Mucosa of stomach (tissue), 1 donor: ENCODE data around the gene WNT10A.

Experiments used
- H3K27me3 ChIP-seq: one replicate; pipeline ENCODE4 v1.7.0; 2013; ENCODE audit warnings: mild to moderate bottlenecking, low read length; ENCODE audit not compliant: control insufficient read depth, insufficient read depth
- H3K36me3 ChIP-seq: one replicate; pipeline ENCODE4 v1.7.0; 2013; ENCODE audit warnings: low read length; ENCODE audit not compliant: control insufficient read depth, insufficient read depth
- H3K4me1 ChIP-seq: one replicate; pipeline ENCODE4 v1.7.0; 2013; ENCODE audit warnings: mild to moderate bottlenecking, low read length; ENCODE audit not compliant: control insufficient read depth, insufficient read depth
- H3K4me3 ChIP-seq: one replicate; pipeline ENCODE4 v1.7.0; 2013; ENCODE audit warnings: low read length
- H3K9ac ChIP-seq: one replicate; pipeline ENCODE4 v1.7.0; 2013; ENCODE audit warnings: mild to moderate bottlenecking, low read length, moderate library complexity
- H3K9me3 ChIP-seq: one replicate; pipeline ENCODE4 v1.7.0; 2013; ENCODE audit warnings: mild to moderate bottlenecking, low read length, moderate library complexity; ENCODE audit not compliant: control insufficient read depth
- donor health status: Pancreatic carcinoma.

WNT10A gene

DNA sequence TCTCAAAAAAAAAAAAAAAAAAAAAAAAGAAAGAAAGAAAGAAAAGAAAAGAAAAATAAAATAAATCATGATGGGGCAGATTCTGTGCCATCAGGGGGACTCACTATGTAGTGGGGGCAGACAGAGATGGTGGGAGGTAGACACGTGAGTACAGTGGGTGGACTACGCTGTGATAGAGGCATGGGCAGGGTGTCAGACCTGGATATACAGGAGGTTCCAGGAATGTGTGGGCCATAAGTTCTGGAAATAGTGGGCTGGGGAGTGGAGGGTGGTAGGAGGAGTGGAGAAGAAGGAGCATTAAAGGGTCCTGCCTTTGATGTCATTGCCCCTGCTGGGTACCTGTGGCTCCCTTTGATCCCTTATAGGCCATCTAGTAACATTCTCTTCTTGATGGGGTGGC lies 29.9 kb upstream of the WNT10A start:
- Histone ChIP-seq H3K4me1 (no peaks in the 10 kb centered on the region), H3K36me3 (no peaks in the 10 kb centered on the region), H3K27me3 (peaks cover 26% of the 10 kb centered on the region), H3K4me3 (no peak overlapping the region), H3K9ac (no peak overlapping the region), H3K9me3 (no peaks in the 10 kb centered on the region)

DNA sequence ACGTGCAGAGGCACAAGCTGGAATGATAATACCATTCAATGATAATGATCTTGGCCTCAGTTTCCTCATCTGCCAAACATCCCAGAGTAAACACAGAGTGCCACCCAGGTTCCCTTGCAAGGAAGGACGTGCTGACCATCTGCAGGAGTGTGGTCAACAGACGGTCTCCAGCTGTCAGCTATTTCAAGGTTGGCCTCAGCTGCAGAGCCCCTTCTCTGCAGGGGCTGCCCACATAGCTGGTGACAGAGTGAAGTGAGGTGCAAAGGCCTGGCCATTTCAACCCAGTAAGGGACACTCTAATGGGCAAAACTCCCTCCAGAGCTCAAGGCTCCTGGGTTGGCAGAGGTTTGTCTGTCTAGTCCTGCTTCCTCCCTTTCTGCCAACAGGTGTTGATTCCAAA lies 29.4 kb upstream of the WNT10A start:
- Histone ChIP-seq H3K9ac (no peak overlapping the region), H3K36me3 (no peaks in the 10 kb centered on the region), H3K27me3 (peaks cover 31% of the 10 kb centered on the region), H3K4me1 (no peaks in the 10 kb centered on the region), H3K4me3 (no peak overlapping the region), H3K9me3 (no peaks in the 10 kb centered on the region)

DNA sequence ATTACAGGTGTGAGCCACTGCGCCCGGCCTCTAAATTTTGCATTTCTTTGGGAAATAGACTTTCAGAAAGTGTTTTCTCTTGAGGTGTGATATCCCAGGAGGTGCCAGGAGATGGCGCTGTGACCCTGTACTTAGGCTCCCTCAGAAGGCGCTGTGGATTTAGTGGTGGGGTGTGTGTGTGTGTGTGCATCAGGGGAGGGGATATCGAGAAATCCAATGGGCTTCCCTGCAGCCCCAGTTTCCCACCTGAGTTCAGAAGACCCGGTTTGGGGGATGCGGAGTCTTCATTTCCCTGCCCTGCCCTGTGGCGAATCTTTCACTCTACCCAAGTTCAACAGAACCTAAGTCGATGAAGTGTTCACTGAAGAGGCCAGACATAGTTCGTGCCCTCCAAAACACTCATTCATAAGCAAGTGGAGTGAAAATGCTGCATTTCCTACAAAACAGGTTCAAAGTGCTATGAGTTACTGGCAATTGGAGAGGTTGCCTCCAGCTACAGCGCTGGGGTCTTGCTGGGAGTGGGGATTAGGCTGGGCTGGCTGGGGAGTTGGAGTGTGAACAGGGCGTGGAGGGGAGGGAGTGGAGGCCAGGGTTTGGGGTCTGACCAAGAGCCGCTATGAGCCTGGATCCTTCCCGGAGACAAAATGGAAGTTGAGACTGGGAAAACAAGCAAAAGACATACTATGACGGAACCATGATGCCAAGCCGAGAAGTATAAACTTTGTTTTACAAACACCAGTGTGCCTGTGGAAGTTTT lies 27.6 kb upstream of the WNT10A start:
- H3K9ac ChIP-seq: no peak overlapping the region
- H3K27me3 ChIP-seq: peaks cover 49% of the 10 kb centered on the region
- H3K4me1 ChIP-seq: no peaks in the 10 kb centered on the region
- H3K9me3 ChIP-seq: no peaks in the 10 kb centered on the region
- no peak overlapping the region for H3K4me3 ChIP-seq
- no peaks in the 10 kb centered on the region for H3K36me3 ChIP-seq

DNA sequence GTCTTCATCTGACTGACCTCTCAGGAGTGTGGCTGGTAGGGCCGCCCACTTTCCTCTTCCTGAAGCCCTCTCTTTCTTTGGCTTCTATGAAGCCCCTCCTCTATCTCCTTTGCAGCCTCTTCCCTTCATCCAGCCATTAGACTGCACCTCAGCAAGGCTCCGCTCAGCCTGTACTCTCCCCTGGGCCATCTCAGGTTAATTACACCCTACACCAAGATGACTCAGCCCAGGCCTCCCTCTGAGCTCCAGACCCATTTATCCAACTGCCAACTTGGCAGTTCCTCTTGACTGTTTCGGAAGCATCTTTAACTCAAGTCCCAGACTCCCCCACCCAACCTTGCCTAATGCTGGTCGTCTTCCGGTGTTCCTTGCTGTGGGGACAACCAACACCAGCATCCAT lies 26.9 kb upstream of the WNT10A start:
- H3K4me1 ChIP-seq: no peaks in the 10 kb centered on the region
- no peaks in the 10 kb centered on the region for H3K9me3 ChIP-seq
- H3K27me3 ChIP-seq: peaks cover 56% of the 10 kb centered on the region
- no peak overlapping the region for H3K4me3 ChIP-seq
- no peak overlapping the region for H3K9ac ChIP-seq
- H3K36me3 ChIP-seq: no peaks in the 10 kb centered on the region

DNA sequence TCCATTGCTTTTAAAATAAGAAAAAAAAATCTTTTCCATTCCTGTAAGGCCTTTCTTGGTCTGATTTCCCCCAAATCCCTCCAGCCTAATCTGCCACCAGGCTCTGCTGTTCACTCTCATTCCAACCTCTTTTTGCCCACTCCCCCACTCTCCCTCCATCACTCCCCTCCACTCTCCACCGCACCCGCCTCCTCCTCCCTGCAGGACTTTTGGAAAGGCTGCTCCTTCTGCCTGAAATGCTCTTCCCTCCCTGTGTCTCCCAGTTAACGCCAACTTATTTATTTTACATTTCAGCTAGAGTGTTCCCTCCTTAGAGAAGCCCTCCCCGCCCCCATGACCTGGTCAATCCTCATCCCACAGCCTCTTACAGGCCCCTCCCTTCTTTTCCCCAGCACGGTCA lies 25.8 kb upstream of the WNT10A start:
- no peak overlapping the region for H3K9ac ChIP-seq
- no peak overlapping the region for H3K4me3 ChIP-seq
- peaks cover under 1% of the 10 kb centered on the region for H3K4me1 ChIP-seq
- H3K27me3 ChIP-seq: peaks cover 64% of the 10 kb centered on the region
- no peaks in the 10 kb centered on the region for H3K9me3 ChIP-seq
- H3K36me3 ChIP-seq: no peaks in the 10 kb centered on the region

DNA sequence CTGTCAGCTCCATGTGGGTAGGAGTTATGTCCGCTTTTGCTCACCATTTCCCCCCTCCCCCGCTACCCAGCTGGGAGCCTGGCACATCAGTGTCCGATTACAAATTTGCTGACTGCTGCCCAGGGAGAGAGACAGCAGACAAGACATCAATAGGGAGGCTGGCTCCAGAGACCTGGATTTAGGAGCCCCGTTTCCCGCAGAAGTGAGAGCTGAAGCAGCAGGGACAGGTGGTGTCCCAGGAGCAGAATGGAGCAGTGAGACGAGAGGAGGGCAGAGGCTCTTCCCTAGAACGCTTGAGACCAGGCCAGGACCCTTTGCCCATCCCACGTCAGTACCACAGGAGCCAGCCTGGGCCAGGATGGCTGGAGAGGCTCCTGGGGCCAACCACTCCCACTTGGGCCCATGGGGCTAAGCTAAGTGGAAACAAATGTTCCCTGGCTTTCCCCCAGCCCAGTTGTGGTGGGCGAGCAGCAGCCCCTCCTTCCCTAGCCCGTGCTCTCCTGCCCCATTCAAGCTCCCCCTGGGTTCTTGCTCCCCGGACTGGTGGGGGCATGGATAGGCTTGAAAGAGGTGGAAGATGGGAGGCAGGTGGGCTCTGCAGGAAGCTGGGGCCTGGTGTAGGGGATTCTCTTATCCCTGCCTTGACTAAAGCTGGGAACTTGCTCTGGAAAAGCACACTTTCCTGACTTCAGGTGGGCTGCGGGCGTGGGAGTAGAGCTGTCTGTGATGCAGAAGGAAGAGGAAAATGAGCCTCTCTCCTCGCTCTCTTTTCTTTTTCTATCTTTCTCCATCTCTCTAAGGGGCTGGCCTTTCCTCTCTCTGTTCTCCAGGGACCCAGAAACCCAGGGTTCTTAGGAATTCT lies 25.1 kb upstream of the WNT10A start:
- H3K9me3 ChIP-seq: no peaks in the 10 kb centered on the region
- no peaks in the 10 kb centered on the region for H3K36me3 ChIP-seq
- no peak overlapping the region for H3K9ac ChIP-seq
- H3K27me3 ChIP-seq: peaks cover 70% of the 10 kb centered on the region
- H3K4me1 ChIP-seq: peaks cover 7% of the 10 kb centered on the region
- no peak overlapping the region for H3K4me3 ChIP-seq

DNA sequence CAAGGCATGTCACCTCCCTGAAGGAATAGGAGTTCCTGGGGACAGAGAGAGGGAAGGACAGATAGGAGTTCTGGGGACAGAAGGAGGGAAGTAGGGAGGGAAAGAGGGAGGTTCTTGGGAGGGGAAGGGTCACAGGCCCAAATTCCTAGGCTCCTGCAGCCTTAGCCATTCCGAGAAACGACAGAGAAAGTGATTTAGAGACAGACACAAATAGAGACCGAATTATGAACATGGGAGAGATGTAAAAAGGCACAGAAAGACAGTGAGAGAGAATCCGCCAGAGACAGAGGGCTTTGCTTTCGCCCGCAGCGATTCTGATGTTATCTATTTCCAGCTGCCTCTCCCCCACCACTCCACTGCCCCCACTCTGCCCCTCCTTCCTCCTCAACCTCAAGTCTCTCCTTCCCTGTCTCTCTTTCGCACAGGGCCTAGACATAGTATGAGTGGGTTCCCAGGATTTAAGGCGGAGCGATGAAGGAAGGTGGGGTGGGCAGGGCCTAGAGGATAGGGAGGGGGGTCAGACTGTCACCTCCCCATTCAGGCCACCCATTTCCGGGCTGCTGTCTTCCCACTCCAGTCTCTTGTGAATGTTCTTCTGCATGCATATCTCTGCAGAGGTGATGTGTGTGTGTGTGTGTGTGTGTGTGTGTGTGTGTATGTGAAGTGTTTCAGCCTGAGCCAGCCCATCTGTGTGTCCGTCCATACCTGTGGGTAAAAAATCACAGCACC lies 24.3 kb upstream of the WNT10A start:
- Histone ChIP-seq H3K36me3 (no peaks in the 10 kb centered on the region), H3K9ac (no peak overlapping the region), H3K27me3 (peaks cover 78% of the 10 kb centered on the region), H3K9me3 (no peaks in the 10 kb centered on the region), H3K4me1 (peaks cover 7% of the 10 kb centered on the region), H3K4me3 (no peak overlapping the region)

DNA sequence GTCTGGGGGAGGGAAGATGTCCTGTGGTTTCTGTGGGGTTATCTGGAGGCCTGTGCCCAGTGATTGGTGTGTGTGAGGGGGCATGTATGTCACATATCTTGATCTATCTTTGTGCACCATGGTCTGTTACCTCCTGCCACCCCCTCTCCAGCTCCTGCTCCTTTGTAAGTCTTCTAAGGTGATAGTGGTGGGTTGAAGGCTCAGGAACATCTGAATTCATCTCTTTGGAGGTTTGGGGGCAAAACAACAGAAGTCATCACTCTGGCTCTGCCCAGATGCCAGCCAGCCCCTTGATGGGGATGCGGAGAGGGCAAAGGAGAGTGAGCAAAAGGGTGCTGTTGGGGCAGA lies 23.8 kb upstream of the WNT10A start:
- H3K4me3 ChIP-seq: no peak overlapping the region
- peaks cover 7% of the 10 kb centered on the region for H3K4me1 ChIP-seq
- H3K27me3 ChIP-seq: peaks cover 84% of the 10 kb centered on the region
- no peaks in the 10 kb centered on the region for H3K36me3 ChIP-seq
- no peak overlapping the region for H3K9ac ChIP-seq
- no peaks in the 10 kb centered on the region for H3K9me3 ChIP-seq

DNA sequence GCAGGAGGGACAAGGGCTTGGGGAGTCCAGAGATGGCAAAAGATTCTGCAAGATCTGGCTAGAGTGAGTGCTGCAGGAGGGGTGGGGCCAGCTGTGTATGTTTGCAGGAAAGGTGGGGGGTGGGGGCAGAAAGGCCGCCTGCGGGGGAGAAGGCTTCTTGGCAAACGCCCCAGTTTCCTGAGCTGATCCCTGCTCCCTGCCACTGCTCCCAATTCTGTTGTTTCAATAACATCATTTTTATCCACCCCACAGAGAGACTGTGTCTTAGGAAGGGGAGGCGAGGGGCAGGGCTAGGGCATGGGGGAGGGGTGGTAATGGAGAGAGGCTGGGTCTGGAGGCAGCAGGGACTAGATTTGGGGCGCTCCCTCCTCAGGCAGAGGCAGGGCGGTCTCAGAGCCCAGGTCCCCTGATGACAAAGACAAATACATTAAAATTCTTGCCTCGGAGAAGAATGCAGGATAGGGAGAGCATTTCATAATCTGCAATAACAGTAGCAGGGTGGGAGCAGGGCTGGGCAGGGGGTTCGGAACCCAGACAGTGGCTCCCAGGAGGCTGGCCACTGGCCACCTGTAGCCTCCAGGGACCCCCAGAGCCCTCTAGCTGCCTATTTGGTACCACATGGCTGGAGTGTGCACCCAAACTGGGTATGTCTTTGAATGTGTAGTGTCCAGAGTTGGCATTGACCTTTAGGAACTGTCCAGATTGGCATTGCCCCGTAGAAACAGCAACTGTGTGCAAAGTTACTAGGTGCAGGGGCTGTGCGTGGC lies 23.1 kb upstream of the WNT10A start:
- Histone ChIP-seq H3K9me3 (no peaks in the 10 kb centered on the region), H3K4me1 (peaks cover 7% of the 10 kb centered on the region), H3K4me3 (no peak overlapping the region), H3K9ac (no peak overlapping the region), H3K36me3 (no peaks in the 10 kb centered on the region), H3K27me3 (peaks cover 86% of the 10 kb centered on the region)

DNA sequence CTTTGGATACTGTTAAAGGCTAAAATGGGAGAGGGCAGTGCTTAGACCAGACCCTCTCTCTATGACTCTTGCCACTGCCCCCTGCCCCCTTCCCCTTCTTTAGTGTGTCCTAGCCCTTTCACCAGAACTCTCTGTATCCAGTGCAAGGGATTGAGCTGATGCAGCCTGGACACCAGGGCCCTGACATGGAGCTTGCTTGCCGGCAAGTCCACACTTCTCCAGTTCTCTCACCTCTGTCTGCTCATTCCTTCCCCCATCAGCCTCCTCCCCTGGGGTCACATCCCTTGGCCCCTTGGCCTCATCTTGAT lies 22.6 kb upstream of the WNT10A start:
- no peaks in the 10 kb centered on the region for H3K9me3 ChIP-seq
- H3K27me3 ChIP-seq: peaks cover 88% of the 10 kb centered on the region
- no peaks in the 10 kb centered on the region for H3K36me3 ChIP-seq
- H3K4me3 ChIP-seq: no peak overlapping the region
- peaks cover 7% of the 10 kb centered on the region for H3K4me1 ChIP-seq
- H3K9ac ChIP-seq: no peak overlapping the region

DNA sequence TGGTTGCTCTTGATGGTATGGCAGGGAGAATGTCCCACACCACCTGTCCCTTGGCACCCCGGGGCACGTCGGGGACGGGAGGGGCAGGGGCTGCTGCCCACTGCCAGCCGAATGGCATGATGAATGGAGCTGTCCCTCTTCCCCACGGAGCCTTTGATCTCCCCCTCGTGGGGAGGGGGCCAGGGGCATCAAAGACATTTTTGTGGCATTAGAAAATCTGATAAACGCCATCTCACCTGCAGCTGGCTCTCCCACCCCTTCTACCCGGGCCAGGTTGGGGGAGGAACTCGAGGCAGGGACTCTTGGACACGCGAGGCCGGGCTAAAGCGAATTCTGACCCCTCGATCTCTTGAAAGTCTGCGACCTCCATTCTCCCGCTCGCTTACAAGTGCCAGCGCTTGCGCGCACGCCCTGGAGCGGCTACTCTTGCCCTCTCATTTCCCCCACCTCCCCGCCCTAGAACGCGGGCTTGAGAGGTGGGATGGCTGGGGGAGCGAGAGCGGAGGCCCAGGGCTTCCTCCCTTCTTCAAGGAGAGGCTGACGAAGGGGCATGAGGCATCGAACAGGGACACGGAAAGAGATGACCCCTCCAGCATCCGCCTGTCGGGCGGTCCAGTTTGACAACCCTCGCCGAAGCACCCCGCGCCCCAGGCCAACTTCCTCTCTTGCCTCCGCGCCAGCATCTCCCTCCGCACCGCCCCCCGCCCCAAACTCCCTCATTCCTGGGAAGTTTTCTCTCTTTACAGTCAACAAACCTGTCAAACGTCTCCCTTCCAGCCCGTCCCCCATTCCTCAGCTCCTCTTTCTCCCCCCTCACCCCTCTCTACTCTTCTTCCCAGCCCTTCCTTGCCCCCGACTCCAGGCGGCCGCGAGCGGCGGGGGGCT lies 21.7 kb upstream of the WNT10A start:
- peaks cover 7% of the 10 kb centered on the region for H3K4me1 ChIP-seq
- no peak overlapping the region for H3K9ac ChIP-seq
- no peaks in the 10 kb centered on the region for H3K36me3 ChIP-seq
- H3K4me3 ChIP-seq: no peak overlapping the region
- peaks cover 87% of the 10 kb centered on the region for H3K27me3 ChIP-seq
- H3K9me3 ChIP-seq: no peaks in the 10 kb centered on the region
